Loucy (cell line): ENCODE measurements around the gene DDX10.

Experiments used
- H2AFZ ChIP-seq: fragments of 200-600 bp; sonication (generic); 2 replicates; pipeline ENCODE4 v1.6.0; 2016; ENCODE audit warnings: antibody characterized with exemption, mild to moderate bottlenecking, low read length, moderate library complexity
- H3F3A ChIP-seq: fragments of 200-600 bp; 2 replicates; pipeline ENCODE4 v1.6.0; 2016; ENCODE audit warnings: antibody characterized with exemption, low read depth, mild to moderate bottlenecking
- H3K27me3 ChIP-seq: fragments of 200-600 bp; sonication (generic); 2 replicates; pipeline ENCODE4 v1.6.1; 2014; ENCODE audit warnings: low read length, mild to moderate bottlenecking; ENCODE audit not compliant: insufficient read depth, poor library complexity, severe bottlenecking
- H3K36me3 ChIP-seq: fragments of 200-600 bp; sonication (generic); 2 replicates; pipeline ENCODE4 v1.6.1; 2016; ENCODE audit warnings: low read length; ENCODE audit not compliant: insufficient read depth
- H3K4me1 ChIP-seq: fragments of 200-600 bp; sonication (generic); 2 replicates; pipeline ENCODE4 v1.5.1; 2014; ENCODE audit warnings: low read length, mild to moderate bottlenecking; ENCODE audit not compliant: insufficient read depth, poor library complexity, severe bottlenecking
- H3K4me2 ChIP-seq: fragments of 200-600 bp; sonication (generic); 2 replicates; pipeline ENCODE4 v1.6.0; 2014; ENCODE audit warnings: antibody characterized with exemption, low read length, low read depth, mild to moderate bottlenecking; ENCODE audit not compliant: poor library complexity, severe bottlenecking
- H3K4me3 ChIP-seq: fragments of 200-600 bp; sonication (generic); 2 replicates; pipeline ENCODE4 v1.5.1; 2014; ENCODE audit warnings: low read length, mild to moderate bottlenecking, mixed read lengths; ENCODE audit not compliant: poor library complexity, severe bottlenecking
- H3K79me2 ChIP-seq: fragments of 200-600 bp; sonication (generic); 2 replicates; pipeline ENCODE4 v1.6.1; 2014; ENCODE audit warnings: low read length; ENCODE audit not compliant: insufficient read depth
- H3K9ac ChIP-seq: fragments of 200-600 bp; sonication (generic); 2 replicates; pipeline ENCODE4 v1.6.0; 2014; ENCODE audit warnings: mild to moderate bottlenecking, low read depth, low read length, moderate library complexity; ENCODE audit not compliant: poor library complexity, severe bottlenecking
- H3K9me2 ChIP-seq: fragments of 200-600 bp; sonication (generic); replicated peaks from 2 replicates; pipeline ENCODE4 v1.6.1; 2016; ENCODE audit warnings: low read depth, low read length, mixed read lengths
- H3K9me3 ChIP-seq: fragments of 200-600 bp; sonication (generic); 2 replicates; pipeline ENCODE4 v1.6.1; 2014; ENCODE audit warnings: mild to moderate bottlenecking, antibody characterized with exemption, low read length, low read depth; ENCODE audit not compliant: insufficient read depth
- H4K20me1 ChIP-seq: fragments of 200-600 bp; sonication (generic); 2 replicates; pipeline ENCODE4 v1.6.0; 2014; ENCODE audit warnings: antibody characterized with exemption, low read length, mild to moderate bottlenecking; ENCODE audit not compliant: insufficient read depth, poor library complexity, severe bottlenecking
- CTCF ChIP-seq: fragments of 200-600 bp; sonication (generic); conservative IDR thresholded peaks from 2 replicates; pipeline ENCODE4 v1.5.1; 2014; ENCODE audit warnings: mild to moderate bottlenecking, antibody characterized with exemption, low read length
- EZH2phosphoT487 ChIP-seq: fragments of 200-600 bp; IDR thresholded peaks from 2 replicates; pipeline ENCODE4 v1.6.1; 2018; ENCODE audit warnings: antibody characterized with exemption, mild to moderate bottlenecking, moderate library complexity, borderline replicate concordance

The DDX10 gene

GRCh38 chr11:108732395-108732794 lies 67.5 kb downstream of the DDX10 start:
- TF ChIP-seq EZH2phosphoT487 (no peak), CTCF (no peak)
- Histone ChIP-seq H3K79me2 (peaks cover 25% of the 10 kb centered on the region; the same call in 1 of the 2 replicates), H3K27me3 (no peaks in the 10 kb centered on the region), H3F3A (no peaks in the 10 kb centered on the region), H3K36me3 (no peaks in the 10 kb centered on the region; the same call in 1 of the 2 replicates), H3K4me3 (no peak overlapping the region), H3K9ac (no peak overlapping the region), H3K4me2 (no peak overlapping the region), H2AFZ (no peak overlapping the region), H3K4me1 (peaks cover 11% of the 10 kb centered on the region), H3K9me3 (no peaks in the 10 kb centered on the region), H3K9me2 (no peaks in the 10 kb centered on the region), H4K20me1 (peaks cover 2% of the 10 kb centered on the region)

- no peak overlapping the region for H2AFZ ChIP-seq
Measured at GRCh38 chr11:108733479-108734116, 68.7 kb downstream of the DDX10 start.

GRCh38 chr11:108734283-108734682 lies 69.4 kb downstream of the DDX10 start:
- Histone ChIP-seq H3K9me2 (no peaks in the 10 kb centered on the region), H3K79me2 (peaks cover 25% of the 10 kb centered on the region; the same call in 1 of the 2 replicates), H3K4me1 (peaks cover 11% of the 10 kb centered on the region), H3K27me3 (no peaks in the 10 kb centered on the region), H4K20me1 (peaks cover 2% of the 10 kb centered on the region), H3K4me3 (no peak overlapping the region), H3K9me3 (no peaks in the 10 kb centered on the region), H3K9ac (no peak overlapping the region), H3F3A (no peaks in the 10 kb centered on the region), H3K36me3 (no peaks in the 10 kb centered on the region; the same call in 1 of the 2 replicates), H3K4me2 (peak overlapping the region; percentile 31), H2AFZ (no peak overlapping the region)
- TF ChIP-seq CTCF (no peak), EZH2phosphoT487 (no peak)

More at GRCh38 chr11:108733479-108734116, 68.7 kb downstream of the DDX10 start:
- Histone ChIP-seq H3K79me2 (peaks cover 25% of the 10 kb centered on the region; the same call in 1 of the 2 replicates), H3K4me2 (peak overlapping the region; percentile 31), H3K27me3 (no peaks in the 10 kb centered on the region), H3K4me3 (no peak overlapping the region), H3K36me3 (no peaks in the 10 kb centered on the region; the same call in 1 of the 2 replicates), H3K9me2 (no peaks in the 10 kb centered on the region), H3F3A (no peaks in the 10 kb centered on the region), H3K9me3 (no peaks in the 10 kb centered on the region), H3K4me1 (peaks cover 11% of the 10 kb centered on the region), H4K20me1 (peaks cover 2% of the 10 kb centered on the region), H3K9ac (no peak overlapping the region)
- TF ChIP-seq CTCF = no peak
- TF ChIP-seq EZH2phosphoT487 = no peak
